Heart left ventricle (tissue), 16 donors: ENCODE data around the gene STK16. TPM values are rescaled to one million over a fixed set of nuclear protein-coding genes. Genes with fewer than 3 reads are reported as not detected.

Experiments
- ATAC-seq, 4 donors: fragments of 200-7000 bp; cut with Tn5 transposase; one replicate each; pipeline ENCODE4 v1.9.1; 2020 to 2022; ENCODE audit warnings: moderate library complexity in 4 of 4, mild to moderate bottlenecking in 3 of 4, moderate number of reproducible peaks in 1 of 4
- DNase-seq, 5 donors: peaks; one replicate each; pipeline ENCODE4 v3.0.0-alpha.2; 2020
- H3K27ac ChIP-seq, 12 donors: fragments of 200-600 bp; sonication (generic) in 4 of 12; one replicate each; pipeline versions ENCODE4 v1.5.0 to v1.8.0; 2016 to 2022; ENCODE audit warnings: mild to moderate bottlenecking in 2 of 12
- H3K27me3 ChIP-seq, 9 donors: fragments of 200-600 bp; sonication (generic) in 2 of 9; one replicate each; pipeline versions ENCODE4 v1.5.1 to v1.8.0; 2016 to 2022; ENCODE audit warnings: mild to moderate bottlenecking in 3 of 9
- H3K36me3 ChIP-seq, 9 donors: fragments of 200-600 bp; sonication (generic) in 2 of 9; one replicate each; pipeline versions ENCODE4 v1.5.0 to v1.8.0; 2018 to 2022; ENCODE audit warnings: mild to moderate bottlenecking in 2 of 9
- H3K4me1 ChIP-seq, 12 donors: fragments of 200-600 bp; sonication (generic) in 4 of 12; one replicate each; pipeline versions ENCODE4 v1.5.0 to v1.8.0; 2016 to 2022; ENCODE audit warnings: mild to moderate bottlenecking in 3 of 12
- H3K4me3 ChIP-seq, 12 donors: fragments of 200-600 bp; sonication (generic) in 4 of 12; one replicate each; pipeline versions ENCODE4 v1.5.0 to v1.8.0; 2017 to 2022; ENCODE audit warnings: mild to moderate bottlenecking in 9 of 12, moderate library complexity in 4 of 12
- H3K9me3 ChIP-seq, 12 donors: fragments of 200-600 bp; sonication (generic) in 4 of 12; one replicate each; pipeline versions ENCODE4 v1.5.0 to v1.8.0; 2016 to 2022; ENCODE audit warnings: mild to moderate bottlenecking in 1 of 12
- POLR2A ChIP-seq, 2 donors: fragments of 450-650 bp; IDR thresholded peaks; one replicate each; pipeline ENCODE4 v1.6.1; 2017; ENCODE audit warnings: antibody characterized with exemption in 2 of 2, mild to moderate bottlenecking in 2 of 2, moderate library complexity in 2 of 2
- WGBS, 4 donors: extraction: QIAGEN DNeasy Blood & Tissue Kit in 2 of 4; methylation state at CpG; one replicate each; pipeline versions ENCODE4 v1.1.5 to v1.1.7; 2013 to 2018; 5-methylcytosine and 5-hydroxymethylcytosine counted together
- intact Hi-C, 10 donors: fragments of 100-400 bp; cut with DNase I; formaldehyde crosslinking; loops; one replicate each; pipeline versions ENCODE4 v1.11.1 to v1.14.2; 2022
- polyA plus RNA-seq, 2 donors: library from polyadenylated mRNA; stranded (reverse); fragments of 200-250 nt; gene quantifications; one replicate each; pipeline ENCODE4 v1.2.3, GENCODE V29; 2013
- total RNA-seq, 9 donors: library from RNA; depleted of rRNA in 2 of 9; stranded (reverse); fragments of >200 nt in 2 of 9; fragmentation: NEBNext Ultra II Directional in 3 of 9; extraction: Animal tissue kit (Norgen Biotek cat#: 25700) in 3 of 9; gene quantifications; one replicate each; pipeline versions ENCODE4 v1.1.0 to v1.2.4, GENCODE V29; 2016 to 2023
- TF ChIP-seq, protein P1 (sequence below), 12 donors: fragments of 200-600 bp; sonication (generic) in 4 of 12; IDR thresholded peaks; one replicate each; pipeline versions ENCODE4 v1.5.0 to v1.8.0; 2018 to 2022; ENCODE audit warnings: antibody characterized with exemption in 12 of 12, mild to moderate bottlenecking in 5 of 12
- donor health status: ischemic (EF 13 %, LVEDD 7.1; RV severe dilation, severe dysfunction).
- donor health status: healthy with polysubstance abuse.
- donor health status: DM: no; HTN: yes; CAD: no.
- donor health status: DM: no; HTN: no; CAD: no.
- donor health status: ischemic (EF 25% LVEDD 6.9; RV normal size, moderate dysfunction).
- donor health status: ischemic (EF 25% LVEDD 5.7; RV mildly dilated, moderate dysfunction).
- donor health status: healthy.
- donor health status: DM: yes; HTN: yes; CAD: no.
- donor health status: ischemic (EF 35%, LVEDD 5.7; RV mildly dilated, moderate dysfunction).
- donor health status: nonischemic (EF 11% LVEDD 7.7; RV severe dilation, severe dysfunction).
- donor health status: DM: yes; HTN: yes; CAD: no.
- donor health status: PGD.
- donor health status: ischemic (EF 29% LVEDD 5.4; RV normal size, mild dysfunction).
- donor health status: nonischemic (EF 23%, LVEDD 6.1; RV moderate dilation, normal function).

STK16 gene
- total and polyA plus RNA-seq, 11 donors, result 13.8 to 31.6 (median 19.1) TPM

DNA sequence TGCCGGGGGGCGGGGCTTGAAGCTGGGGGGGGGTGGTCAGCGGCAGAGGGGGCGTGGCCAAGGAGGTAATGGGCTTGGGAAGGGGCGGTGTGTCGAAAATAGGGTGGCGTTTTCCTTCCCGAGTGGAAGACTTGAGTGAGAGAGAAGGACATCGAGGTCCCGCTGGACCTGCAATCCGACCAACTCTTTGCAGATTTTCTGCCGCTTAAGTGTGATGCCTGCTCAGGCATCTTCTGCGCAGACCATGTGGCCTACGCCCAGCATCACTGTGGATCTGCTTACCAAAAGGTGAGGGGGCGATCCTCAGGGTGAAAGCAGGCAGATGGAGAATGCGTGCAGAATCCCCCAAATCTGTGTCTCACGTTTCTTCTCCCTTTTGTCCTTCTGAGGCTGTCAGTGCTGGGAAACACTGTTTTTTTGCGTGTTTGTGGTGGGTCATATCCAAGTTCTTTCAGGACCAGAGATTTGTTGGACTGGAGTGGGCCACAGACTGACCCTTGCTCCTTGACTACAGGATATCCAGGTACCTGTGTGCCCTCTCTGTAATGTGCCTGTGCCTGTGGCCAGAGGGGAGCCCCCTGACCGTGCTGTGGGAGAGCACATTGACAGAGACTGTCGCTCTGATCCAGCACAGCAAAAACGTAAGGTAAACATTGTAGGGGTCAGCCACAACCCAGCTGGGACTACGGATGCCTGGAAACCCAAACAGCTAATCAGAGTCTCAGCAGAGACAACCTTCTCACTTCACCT is 38.0 kb upstream of the STK16 start:
- TF ChIP-seq, protein P1, sequence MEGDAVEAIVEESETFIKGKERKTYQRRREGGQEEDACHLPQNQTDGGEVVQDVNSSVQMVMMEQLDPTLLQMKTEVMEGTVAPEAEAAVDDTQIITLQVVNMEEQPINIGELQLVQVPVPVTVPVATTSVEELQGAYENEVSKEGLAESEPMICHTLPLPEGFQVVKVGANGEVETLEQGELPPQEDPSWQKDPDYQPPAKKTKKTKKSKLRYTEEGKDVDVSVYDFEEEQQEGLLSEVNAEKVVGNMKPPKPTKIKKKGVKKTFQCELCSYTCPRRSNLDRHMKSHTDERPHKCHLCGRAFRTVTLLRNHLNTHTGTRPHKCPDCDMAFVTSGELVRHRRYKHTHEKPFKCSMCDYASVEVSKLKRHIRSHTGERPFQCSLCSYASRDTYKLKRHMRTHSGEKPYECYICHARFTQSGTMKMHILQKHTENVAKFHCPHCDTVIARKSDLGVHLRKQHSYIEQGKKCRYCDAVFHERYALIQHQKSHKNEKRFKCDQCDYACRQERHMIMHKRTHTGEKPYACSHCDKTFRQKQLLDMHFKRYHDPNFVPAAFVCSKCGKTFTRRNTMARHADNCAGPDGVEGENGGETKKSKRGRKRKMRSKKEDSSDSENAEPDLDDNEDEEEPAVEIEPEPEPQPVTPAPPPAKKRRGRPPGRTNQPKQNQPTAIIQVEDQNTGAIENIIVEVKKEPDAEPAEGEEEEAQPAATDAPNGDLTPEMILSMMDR (IDR thresholded peaks at IDR 0.05), result no peak
- TF ChIP-seq POLR2A (IDR thresholded peaks at IDR 0.05), result no peak
- peaks cover 0 to 25% (median 17%) of the 10 kb centered on the region in 12 donors for H3K4me1 ChIP-seq
- DNase-seq (no peak), ATAC-seq (no peak)
- peak overlapping the region; percentile 36 to 95 (median 71) for H3K4me3 ChIP-seq
- no peaks in the 10 kb centered on the region for H3K9me3 ChIP-seq
- 19 to 24% (median 20%) methylated on average over 19 to 22 of the region's 22 CpGs for WGBS, 4 donors
- H3K27me3 ChIP-seq, result no peaks in the 10 kb centered on the region
- intact Hi-C loops, result loop anchor here in 8 of 10 donors (2.0 to 5.0 kb wide), 7 partner anchors 29 to 47 kb away; partner anchors contain the start of genes NHEJ1 (in 4 of the 8), SLC23A3 (in 3 of the 8), CNPPD1 (in 1 of the 8) and RETREG2 (in 1 of the 8)
- H3K36me3 ChIP-seq, result peaks cover 0 to 41% (median 33%) of the 10 kb centered on the region in 9 donors
- H3K27ac ChIP-seq, result peak overlapping the region; percentile 80 to 99 (median 96)

DNA sequence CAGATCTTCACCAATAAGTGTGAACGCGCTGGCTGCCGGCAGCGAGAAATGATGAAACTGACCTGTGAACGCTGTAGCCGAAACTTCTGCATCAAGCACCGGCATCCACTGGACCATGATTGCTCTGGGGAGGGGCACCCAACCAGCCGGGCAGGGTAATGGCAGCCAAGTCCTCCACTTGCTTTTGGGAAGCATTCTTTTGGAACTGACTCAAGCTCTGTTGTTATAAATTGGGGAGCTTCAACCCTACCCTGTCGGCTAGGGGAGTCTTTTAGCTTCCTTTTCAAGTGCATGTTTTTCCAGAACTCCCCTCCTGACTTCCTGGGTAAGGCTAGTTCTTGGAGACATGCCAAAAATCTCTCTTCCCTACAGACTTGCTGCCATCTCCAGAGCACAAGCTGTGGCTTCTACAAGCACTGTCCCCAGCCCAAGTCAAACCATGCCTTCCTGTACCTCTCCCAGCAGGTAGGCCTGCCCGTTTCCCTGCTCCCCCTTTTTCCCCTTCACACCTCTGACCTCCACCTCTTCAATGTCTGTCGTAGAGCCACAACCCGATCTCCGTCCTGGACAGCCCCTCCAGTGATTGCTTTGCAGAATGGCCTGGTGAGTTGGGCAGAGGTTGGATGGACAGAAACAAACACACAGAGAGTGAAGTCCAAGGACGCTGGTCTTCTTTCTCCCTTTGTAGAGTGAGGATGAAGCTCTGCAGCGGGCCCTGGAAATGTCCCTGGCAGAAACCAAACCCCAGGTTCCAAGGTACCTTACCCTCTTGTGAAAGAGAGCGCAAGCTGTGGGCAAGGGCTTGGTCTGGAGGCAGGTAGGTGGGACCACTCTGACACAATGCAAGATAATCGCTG is 37.2 kb upstream of the STK16 start:
- 73 to 76% (median 74%) methylated on average over 17 of the region's 17 CpGs for WGBS, 4 donors
- ATAC-seq (no peak), DNase-seq (peak in 1 of 5 donors; percentile 6)
- peak overlapping the region in 9 of 12 donors; percentile 86 to 98 (median 96) for H3K27ac ChIP-seq
- intact Hi-C loops, result loop anchor here in 8 of 10 donors (2.0 to 5.0 kb wide), 7 partner anchors 29 to 47 kb away; partner anchors contain the start of genes NHEJ1 (in 4 of the 8), SLC23A3 (in 3 of the 8), CNPPD1 (in 1 of the 8) and RETREG2 (in 1 of the 8)
- H3K36me3 ChIP-seq, result peaks cover 0 to 49% (median 39%) of the 10 kb centered on the region in 9 donors
- TF ChIP-seq, protein P1 (IDR thresholded peaks at IDR 0.05), result no peak
- no peak for TF ChIP-seq POLR2A (IDR thresholded peaks at IDR 0.05)
- H3K27me3 ChIP-seq, result no peaks in the 10 kb centered on the region
- H3K9me3 ChIP-seq, result no peaks in the 10 kb centered on the region
- peaks cover 0 to 25% (median 17%) of the 10 kb centered on the region in 12 donors for H3K4me1 ChIP-seq
- peak overlapping the region in 3 of 12 donors; percentile 72 to 95 (median 77) for H3K4me3 ChIP-seq

DNA sequence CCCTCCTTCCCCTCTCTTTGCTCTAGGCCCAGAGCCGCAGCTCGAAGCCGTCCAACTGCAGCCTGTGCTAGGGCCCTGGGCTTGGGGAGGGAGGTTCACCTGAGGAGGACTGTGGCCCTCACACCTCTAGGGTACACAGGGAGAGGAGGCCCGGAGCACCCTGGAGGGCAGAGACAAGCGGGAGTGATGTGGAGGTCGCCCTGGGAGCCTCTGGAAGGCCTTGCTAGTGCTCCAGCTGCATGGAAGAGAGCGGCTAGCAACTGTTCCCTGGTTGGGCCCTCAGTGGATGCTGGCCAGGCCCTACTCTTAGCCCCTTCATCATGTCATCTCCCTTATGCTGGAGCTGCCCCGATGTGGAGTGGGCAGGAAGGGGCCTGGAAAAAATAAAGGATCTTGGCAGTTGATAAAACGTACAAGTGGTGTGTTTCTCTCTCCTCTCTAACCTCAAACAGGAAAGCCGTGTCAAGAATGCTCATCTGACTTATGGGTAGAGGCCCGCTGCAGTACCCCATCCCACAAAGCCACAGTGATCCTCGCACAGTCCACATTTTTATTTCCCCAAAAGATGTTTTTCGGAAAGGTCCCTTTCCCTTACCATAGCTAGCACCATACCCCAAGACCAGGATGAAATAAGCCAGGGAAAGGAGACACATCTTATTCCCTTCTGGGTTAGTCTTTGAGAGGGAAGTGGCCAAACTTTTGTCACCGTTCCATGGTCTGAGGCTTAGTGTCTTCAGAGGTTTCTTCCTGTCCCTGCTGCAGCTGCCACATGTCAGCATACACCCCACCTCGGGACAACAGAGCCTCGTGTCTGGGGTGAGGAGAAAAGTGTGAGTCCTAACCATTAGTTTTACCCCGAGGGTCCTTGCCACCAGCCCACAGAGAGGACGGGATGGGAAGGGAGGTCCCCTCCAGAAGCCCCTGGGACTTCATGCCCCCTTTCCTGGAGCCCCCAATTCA is 35.8 kb upstream of the STK16 start:
- 77 to 81% (median 80%) methylated on average over 13 to 18 of the region's 18 CpGs for WGBS, 4 donors
- no peak for TF ChIP-seq POLR2A (IDR thresholded peaks at IDR 0.05)
- TF ChIP-seq, protein P1 (IDR thresholded peaks at IDR 0.05), result no peak
- intact Hi-C loops, result loop anchor here in 7 of 10 donors (5.0 kb wide), 3 partner anchors 37 to 47 kb away; partner anchors contain the start of genes NHEJ1 (in 3 of the 7) and SLC23A3 (in 3 of the 7)
- no peak for ATAC-seq
- peak in 1 of 5 donors; percentile 4 for DNase-seq
- H3K27me3 ChIP-seq, result no peaks in the 10 kb centered on the region
- no peak overlapping the region for H3K4me3 ChIP-seq
- peaks cover 0 to 25% (median 17%) of the 10 kb centered on the region in 12 donors for H3K4me1 ChIP-seq
- no peaks in the 10 kb centered on the region for H3K9me3 ChIP-seq
- peaks cover 0 to 63% (median 53%) of the 10 kb centered on the region in 9 donors for H3K36me3 ChIP-seq
- no peak overlapping the region for H3K27ac ChIP-seq
